Erythroblast (primary cell): ENCODE data around the gene FBXO3.

ENCODE experiments used
- GATA1 ChIP-seq: IDR thresholded peaks from 2 replicates; pipeline ENCODE4 v1.6.1; 2011; ENCODE audit warnings: low read depth, mild to moderate bottlenecking, control low read depth, low read length, moderate library complexity
- POLR2A ChIP-seq: IDR thresholded peaks from 2 replicates; pipeline ENCODE4 v1.6.1; 2011; ENCODE audit warnings: mild to moderate bottlenecking, low read length

- TF ChIP-seq POLR2A (no peak), GATA1 (no peak)
Measured at GRCh38 chr11:33801821-33802193, 27.5 kb upstream of the FBXO3 start.
